HG02642 (cell line): ENCODE results near the gene SMARCC1.

Source experiments
- ATAC-seq: cut with Tn5 transposase; IDR thresholded peaks from one replicate; pipeline ENCODE4 v1.9.1; 2021; ENCODE audit warnings: mild to moderate bottlenecking; ENCODE audit not compliant: unreplicated experiment, poor library complexity

Gene SMARCC1

DNA sequence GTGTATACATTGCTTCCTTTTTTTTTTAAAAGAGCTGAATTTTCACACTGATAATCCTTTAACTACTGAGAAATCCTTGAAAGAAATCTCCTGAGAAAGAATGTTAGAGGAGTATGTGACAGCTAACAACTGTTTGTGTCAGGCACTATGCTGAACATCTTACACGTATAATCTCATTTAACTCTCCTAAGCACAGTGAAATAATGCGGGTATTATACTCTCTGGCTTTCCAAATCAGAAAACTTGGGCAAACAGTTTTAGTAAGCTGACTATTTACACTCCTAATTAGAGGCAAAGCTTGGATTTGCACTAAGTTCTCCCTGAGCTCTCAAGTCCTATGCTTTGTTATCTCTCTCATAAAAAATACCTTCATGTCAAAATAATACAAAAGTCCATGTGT is 69.3 kb downstream of the SMARCC1 start:
- ATAC-seq, result no peak

DNA sequence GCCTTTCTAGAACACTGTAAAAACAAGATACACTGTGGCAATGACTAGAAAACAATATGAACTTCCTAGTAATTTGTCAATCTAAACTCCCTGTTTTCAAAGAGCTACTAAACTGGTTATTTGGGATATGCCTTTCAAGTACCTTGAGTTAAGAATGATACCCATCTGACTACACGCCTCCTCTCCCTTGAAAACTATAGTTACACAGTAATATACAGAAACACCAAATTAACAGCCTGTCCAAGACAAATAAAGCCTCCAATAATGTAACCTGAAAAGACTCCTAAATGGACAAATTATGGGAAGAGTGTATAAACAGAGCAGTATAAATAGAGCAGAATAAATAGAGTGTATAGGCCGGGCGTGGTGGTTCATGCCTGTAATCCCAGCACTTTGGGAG is 70.1 kb downstream of the SMARCC1 start:
- ATAC-seq, result no peak

DNA sequence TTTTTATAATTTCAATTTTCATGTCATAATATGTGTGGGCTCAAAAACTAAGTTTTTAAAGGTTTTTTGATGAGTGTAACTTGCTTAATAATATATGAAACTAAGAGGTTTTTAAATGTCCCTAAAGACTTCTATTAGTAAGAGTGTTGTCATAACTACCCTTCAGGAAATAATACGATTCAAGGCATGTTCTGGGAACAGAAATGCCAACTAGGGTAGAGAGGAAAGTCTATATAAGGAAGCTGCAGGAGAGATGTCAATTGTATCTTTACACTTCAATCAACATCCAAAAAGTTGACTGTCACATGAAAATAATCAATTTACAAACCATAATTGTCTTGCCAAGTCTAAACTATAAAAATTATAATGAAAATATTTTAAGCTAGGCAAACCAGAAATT is 76.3 kb downstream of the SMARCC1 start:
- no peak for ATAC-seq

GRCh38 chr3:47704237-47704612 is 77.5 kb downstream of the SMARCC1 start:
- no peak for ATAC-seq

- no peak for ATAC-seq
Observed at GRCh38 chr3:47701388-47701787, 80.3 kb downstream of the SMARCC1 start.

DNA sequence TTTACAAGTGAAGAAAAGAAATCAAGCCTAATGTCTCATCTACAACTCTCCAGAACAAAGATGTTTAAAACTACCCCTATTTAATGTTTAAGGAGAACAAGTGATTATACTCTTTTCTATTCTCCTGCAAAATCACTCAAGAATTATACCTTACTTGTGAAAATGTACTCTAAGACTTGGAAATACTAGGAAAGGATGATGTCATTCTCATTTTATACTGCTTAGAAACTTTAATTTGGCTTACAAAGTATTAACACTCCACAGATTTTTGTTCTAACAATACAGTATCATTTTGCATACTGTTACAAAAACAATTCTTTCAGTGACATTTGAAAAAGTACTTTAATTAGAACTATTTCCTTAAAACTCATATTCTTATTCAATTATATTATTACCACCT is 89.5 kb downstream of the SMARCC1 start:
- ATAC-seq, result no peak

GRCh38 chr3:47688488-47688887 is 93.2 kb downstream of the SMARCC1 start:
- no peak for ATAC-seq

- no peak for ATAC-seq
Observed at GRCh38 chr3:47685037-47685436, 96.7 kb downstream of the SMARCC1 start.

GRCh38 chr3:47681016-47681415 is 100.7 kb downstream of the SMARCC1 start:
- no peak for ATAC-seq

DNA sequence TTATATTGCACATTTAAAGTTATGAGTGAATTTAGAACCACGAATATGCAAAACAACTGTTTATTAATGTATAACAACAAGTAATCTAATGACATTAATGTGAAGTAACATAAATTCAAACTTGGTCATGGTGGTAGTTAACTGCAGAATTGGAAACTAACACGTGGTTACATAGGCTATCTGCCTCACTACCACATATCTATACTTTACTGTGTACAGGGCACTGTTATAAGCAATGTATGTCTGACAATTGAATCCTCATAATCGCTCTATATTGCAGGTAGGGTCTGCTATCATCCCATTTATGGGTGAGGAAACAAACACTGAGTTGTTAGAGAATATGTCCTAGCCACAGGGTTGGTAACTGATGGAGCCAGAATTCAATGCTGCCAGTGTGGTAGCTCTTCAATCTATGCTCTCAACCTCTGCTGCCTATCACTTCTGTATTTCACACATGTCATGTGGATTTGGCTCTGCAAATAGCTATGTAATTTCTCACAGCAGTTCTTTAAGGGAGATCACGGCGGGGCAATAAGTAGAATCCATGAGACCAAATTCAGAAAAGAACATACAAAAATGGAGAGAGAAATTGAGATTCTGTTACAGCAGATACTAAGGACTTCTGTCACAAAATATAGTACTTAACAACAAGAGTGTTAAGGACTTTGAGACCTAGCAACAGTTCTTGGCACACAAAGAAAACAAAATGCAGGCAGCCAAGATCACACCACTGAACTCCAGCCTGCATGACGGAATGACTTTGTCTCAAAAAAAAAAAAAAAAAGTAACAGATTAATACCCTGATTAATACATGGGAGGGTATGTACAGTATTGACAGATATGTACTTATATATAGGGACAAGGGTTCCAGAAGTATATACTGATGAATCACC is 103.0 kb downstream of the SMARCC1 start:
- ATAC-seq, result no peak

GRCh38 chr3:47669026-47669749 is 112.5 kb downstream of the SMARCC1 start:
- ATAC-seq, result no peak

DNA sequence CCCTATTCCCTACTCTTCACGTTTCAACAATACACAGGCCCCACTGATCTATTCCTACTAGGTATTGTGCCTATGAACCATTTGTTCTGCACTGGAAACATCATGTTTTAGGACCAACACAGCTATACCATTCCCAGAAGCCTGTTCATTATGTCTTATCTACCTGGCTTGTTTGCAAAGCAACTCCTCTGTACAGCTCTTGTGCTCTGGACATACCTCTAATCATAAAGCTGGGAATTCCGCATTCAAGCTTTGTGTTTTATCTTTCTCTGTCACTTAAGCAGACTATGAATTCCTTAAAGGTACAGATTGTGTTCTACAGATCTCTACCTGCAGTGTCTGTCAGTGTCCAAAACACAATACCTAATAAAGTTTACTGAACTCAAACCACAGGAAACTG is 115.6 kb downstream of the SMARCC1 start:
- no peak for ATAC-seq

DNA sequence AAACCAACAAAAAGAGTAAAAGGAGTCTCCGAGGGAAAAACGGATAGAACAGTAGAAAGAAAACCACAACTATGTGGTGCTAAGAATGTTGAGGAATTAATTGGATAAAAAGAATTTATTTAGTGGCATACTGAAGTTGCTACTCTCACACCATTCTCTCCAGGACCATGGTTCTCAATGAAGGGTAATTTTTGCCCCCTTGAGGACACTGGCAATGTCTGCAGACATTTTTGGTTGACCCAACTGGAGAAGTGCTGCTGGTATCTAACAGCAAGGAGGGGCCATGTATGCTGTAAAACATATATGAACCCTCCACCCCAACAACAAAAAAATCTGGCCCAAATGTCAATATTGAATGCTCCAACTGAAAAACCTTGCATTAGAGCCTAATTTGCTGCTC is 117.2 kb downstream of the SMARCC1 start:
- no peak for ATAC-seq

- no peak for ATAC-seq
Observed at GRCh38 chr3:47663630-47664240, 118.0 kb downstream of the SMARCC1 start.

GRCh38 chr3:47661121-47661752 is 120.5 kb downstream of the SMARCC1 start:
- ATAC-seq, result no peak

DNA sequence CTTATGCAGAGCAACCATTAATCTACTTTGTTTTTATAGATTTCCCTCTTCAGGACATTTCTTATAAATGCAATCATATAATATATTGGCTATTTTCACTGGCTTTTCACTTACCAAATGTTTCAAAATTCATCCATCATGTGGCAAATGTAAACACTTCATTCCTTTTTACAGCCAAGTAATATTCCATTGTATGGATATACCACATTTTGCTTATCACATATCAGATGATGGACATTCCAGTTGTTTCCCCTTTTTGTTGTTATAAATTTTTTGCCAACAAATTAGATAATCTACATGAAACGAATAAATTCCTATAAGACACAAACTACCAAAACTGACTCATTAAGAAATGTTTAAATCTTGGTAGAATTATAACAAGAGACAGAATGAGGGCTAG is 123.2 kb downstream of the SMARCC1 start:
- no peak for ATAC-seq

GRCh38 chr3:47652142-47652541 is 129.6 kb downstream of the SMARCC1 start:
- no peak for ATAC-seq

GRCh38 chr3:47650294-47650693 is 131.4 kb downstream of the SMARCC1 start:
- ATAC-seq, result no peak

DNA sequence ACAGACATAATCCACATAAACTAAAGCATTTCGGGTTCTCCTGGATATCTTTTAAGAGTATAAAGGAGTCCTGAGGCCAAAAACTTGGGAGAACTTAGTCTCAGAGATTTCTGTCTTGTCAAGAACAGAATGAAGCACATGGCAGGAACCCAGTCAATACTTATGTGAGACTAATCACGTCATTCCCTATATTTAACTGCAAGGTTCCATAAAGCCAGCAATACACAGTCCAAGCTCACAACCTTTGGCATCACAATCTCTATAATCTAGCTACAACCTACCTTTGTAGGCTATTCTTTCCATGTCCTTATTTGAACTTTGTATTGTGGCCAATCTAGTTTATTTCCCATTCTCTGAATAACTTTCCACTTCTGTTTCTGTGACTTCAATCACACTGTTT is 134.1 kb downstream of the SMARCC1 start:
- ATAC-seq, result no peak

DNA sequence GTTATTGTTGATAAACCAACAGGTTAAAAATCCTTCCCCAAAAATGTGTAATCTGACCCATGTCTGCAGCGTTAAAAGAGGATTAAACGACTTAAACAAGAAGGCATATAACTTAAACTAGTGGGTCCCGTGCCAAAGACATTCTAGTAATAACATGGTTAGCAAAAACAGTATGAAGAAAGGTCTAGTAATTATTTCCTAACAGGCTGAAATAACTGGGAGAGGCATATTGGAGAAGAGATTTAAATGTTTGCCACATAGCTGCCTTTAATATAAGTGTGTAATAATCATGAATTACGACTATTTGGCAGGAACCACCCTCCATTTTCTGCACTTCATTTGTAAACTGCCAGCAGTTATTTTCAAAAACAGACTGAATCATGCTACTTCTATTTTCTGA is 135.3 kb downstream of the SMARCC1 start:
- no peak for ATAC-seq

GRCh38 chr3:47645551-47645950 is 136.1 kb downstream of the SMARCC1 start:
- no peak for ATAC-seq
